NB4 (cell line): Measurements from ENCODE around the gene KRTAP10-8.

ENCODE experiments used
- CTCF ChIP-seq: IDR thresholded peaks from one replicate; pipeline ENCODE4 v1.5.1; 2012; ENCODE audit warnings: low read depth, low read length
- MYC ChIP-seq: IDR thresholded peaks from 2 replicates; pipeline ENCODE4 v1.6.1; 2011; ENCODE audit warnings: low read depth, low read length
- POLR2A ChIP-seq: IDR thresholded peaks from 2 replicates; pipeline ENCODE4 v1.6.1; 2011; ENCODE audit warnings: mild to moderate bottlenecking; ENCODE audit not compliant: insufficient read length; ENCODE audit errors: extremely low read depth
- TF ChIP-seq, protein P1 (sequence below): IDR thresholded peaks from 2 replicates; pipeline ENCODE4 v1.6.1; 2011; ENCODE audit warnings: low read depth, low read length

DNA sequence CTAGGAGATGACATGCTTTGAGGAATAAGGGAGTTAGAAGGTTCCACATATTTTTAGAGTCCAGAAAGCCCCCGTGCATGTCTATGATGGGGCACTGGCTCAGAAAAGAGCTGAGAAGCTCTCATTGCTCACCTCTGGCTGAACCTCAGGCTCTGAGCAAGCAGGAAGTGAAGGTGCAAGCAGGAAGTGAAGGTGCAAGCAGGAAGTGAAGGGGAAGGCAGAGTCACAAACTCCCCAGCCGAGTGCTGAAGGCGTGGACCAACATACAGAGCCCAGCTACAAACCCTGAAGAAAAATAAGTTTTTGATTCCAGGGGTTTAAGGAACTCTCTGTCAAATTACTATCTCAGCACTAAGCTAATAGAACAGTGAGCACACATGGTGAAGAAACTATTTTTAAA, 7.0 kb downstream of the KRTAP10-8 start:
- TF ChIP-seq CTCF, result no peak
- TF ChIP-seq, protein P1, sequence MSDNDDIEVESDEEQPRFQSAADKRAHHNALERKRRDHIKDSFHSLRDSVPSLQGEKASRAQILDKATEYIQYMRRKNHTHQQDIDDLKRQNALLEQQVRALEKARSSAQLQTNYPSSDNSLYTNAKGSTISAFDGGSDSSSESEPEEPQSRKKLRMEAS, result no peak
- no peak for TF ChIP-seq POLR2A
- TF ChIP-seq MYC, result no peak
